ENCODE data around the gene ACSM2B. TPM values are rescaled to one million over a fixed set of nuclear protein-coding genes. Genes with fewer than 3 reads are reported as not detected.
"Not testable (repeated sequence)": the region's sequence is repeated elsewhere in the genome, so short reads cannot be mapped to it uniquely, and the experiment has no call there.

ACSM2B gene
- total RNA-seq, 1 donor from 2014 or later = not detected

DNA sequence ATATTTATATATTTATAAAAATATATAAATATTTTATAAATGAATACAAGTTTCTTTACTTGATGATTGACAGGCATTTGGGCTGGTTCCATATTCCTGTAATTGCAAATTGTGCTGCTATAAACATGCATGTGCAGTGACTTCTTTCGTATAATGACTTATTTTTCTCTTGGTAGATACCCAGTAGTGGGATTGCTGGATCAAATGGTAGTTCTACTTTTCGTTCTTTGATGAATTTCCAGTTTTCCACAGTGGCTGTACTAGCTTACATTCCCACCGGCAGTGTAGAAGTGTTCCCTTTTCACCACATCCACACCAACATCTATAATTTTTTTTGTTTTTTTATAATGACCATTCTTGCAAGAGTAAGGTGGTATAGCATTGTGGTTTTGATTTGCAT, 7.8 kb downstream of the ACSM2B start:
- Mint-ChIP-seq H3K4me3 (ENCODE audit: unreplicated experiment) (no peak overlapping the region), H3K4me1 (ENCODE audit: low read depth, unreplicated experiment) (no peaks in the 10 kb centered on the region), H3K36me3 (ENCODE audit: low read depth, unreplicated experiment) (no peaks in the 10 kb centered on the region), H3K27ac (ENCODE audit: unreplicated experiment) (no peak overlapping the region), H3K27me3 (ENCODE audit: low read depth, unreplicated experiment) (no peaks in the 10 kb centered on the region), H3K9me3 (ENCODE audit: unreplicated experiment) (peaks cover 1% of the 10 kb centered on the region)
- no peaks in the 10 kb centered on the region for H3K9me3 ChIP-seq (ENCODE audit: insufficient read depth, low read depth, low read length)
- H3K4me2 ChIP-seq (ENCODE audit: low read length) = no peak overlapping the region
- no peaks in the 10 kb centered on the region for H3K4me1 ChIP-seq (ENCODE audit: insufficient read depth, low read length)
- no peak overlapping the region for H3K4me3 ChIP-seq (ENCODE audit: insufficient read depth, low read depth, low read length)
- H4K20me1 ChIP-seq (ENCODE audit: insufficient read depth, low read length) = no peaks in the 10 kb centered on the region
- TF ChIP-seq, protein P1, sequence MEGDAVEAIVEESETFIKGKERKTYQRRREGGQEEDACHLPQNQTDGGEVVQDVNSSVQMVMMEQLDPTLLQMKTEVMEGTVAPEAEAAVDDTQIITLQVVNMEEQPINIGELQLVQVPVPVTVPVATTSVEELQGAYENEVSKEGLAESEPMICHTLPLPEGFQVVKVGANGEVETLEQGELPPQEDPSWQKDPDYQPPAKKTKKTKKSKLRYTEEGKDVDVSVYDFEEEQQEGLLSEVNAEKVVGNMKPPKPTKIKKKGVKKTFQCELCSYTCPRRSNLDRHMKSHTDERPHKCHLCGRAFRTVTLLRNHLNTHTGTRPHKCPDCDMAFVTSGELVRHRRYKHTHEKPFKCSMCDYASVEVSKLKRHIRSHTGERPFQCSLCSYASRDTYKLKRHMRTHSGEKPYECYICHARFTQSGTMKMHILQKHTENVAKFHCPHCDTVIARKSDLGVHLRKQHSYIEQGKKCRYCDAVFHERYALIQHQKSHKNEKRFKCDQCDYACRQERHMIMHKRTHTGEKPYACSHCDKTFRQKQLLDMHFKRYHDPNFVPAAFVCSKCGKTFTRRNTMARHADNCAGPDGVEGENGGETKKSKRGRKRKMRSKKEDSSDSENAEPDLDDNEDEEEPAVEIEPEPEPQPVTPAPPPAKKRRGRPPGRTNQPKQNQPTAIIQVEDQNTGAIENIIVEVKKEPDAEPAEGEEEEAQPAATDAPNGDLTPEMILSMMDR (IDR thresholded peaks at IDR 0.05; ENCODE audit: insufficient read depth, low read depth, low read length) = no peak
- TF ChIP-seq EZH2 (IDR thresholded peaks at IDR 0.05; ENCODE audit: insufficient read depth, low read length) = no peak
- no peaks in the 10 kb centered on the region for H3K79me2 ChIP-seq (ENCODE audit: insufficient read depth, low read length)
- H3K36me3 ChIP-seq (ENCODE audit: insufficient read depth, low read length) = no peaks in the 10 kb centered on the region
- no peak for DNase-seq (ENCODE audit: low read depth)
- H3K9ac ChIP-seq (ENCODE audit: low read length) = no peak overlapping the region
- no peak for FAIRE-seq
- no peak overlapping the region for H3K27ac ChIP-seq (ENCODE audit: low read depth, low read length)
- H3K27me3 ChIP-seq (ENCODE audit: insufficient read depth, low read length) = no peaks in the 10 kb centered on the region
- no peak overlapping the region for H2AFZ ChIP-seq (ENCODE audit: low read depth, low read length)

DNA sequence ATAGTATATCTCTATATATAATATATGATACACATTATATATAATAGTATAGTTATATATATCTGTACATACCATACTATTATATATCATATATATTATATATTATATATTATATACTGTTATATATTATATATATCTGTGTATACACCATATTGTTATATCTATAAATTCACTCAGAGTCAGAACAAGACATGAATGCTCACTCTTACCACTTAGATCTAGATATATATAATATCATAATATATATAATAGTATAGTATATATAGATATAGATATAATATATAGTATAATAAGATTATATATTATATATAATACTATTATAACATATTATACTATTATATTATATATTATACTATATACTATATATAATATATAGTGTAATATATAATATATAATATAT, 9.3 kb downstream of the ACSM2B start:
- Histone ChIP-seq H4K20me1 (ENCODE audit: insufficient read depth, low read length) (no peaks in the 10 kb centered on the region), H3K36me3 (ENCODE audit: insufficient read depth, low read length) (no peaks in the 10 kb centered on the region), H3K9me3 (ENCODE audit: insufficient read depth, low read depth, low read length) (no peaks in the 10 kb centered on the region), H3K9ac (ENCODE audit: low read length) (no peak overlapping the region), H3K4me3 (ENCODE audit: insufficient read depth, low read depth, low read length) (no peak overlapping the region), H3K4me2 (ENCODE audit: low read length) (no peak overlapping the region), H3K27me3 (ENCODE audit: insufficient read depth, low read length) (no peaks in the 10 kb centered on the region), H3K27ac (ENCODE audit: low read depth, low read length) (no peak overlapping the region), H3K79me2 (ENCODE audit: insufficient read depth, low read length) (no peaks in the 10 kb centered on the region), H3K4me1 (ENCODE audit: insufficient read depth, low read length) (no peaks in the 10 kb centered on the region), H2AFZ (ENCODE audit: low read depth, low read length) (no peak overlapping the region)
- Mint-ChIP-seq H3K27me3 (ENCODE audit: low read depth, unreplicated experiment) (no peaks in the 10 kb centered on the region), H3K4me1 (ENCODE audit: low read depth, unreplicated experiment) (no peaks in the 10 kb centered on the region), H3K36me3 (ENCODE audit: low read depth, unreplicated experiment) (no peaks in the 10 kb centered on the region), H3K27ac (ENCODE audit: unreplicated experiment) (no peak overlapping the region), H3K9me3 (ENCODE audit: unreplicated experiment) (peaks cover 5% of the 10 kb centered on the region), H3K4me3 (ENCODE audit: unreplicated experiment) (no peak overlapping the region)
- DNase-seq (ENCODE audit: low read depth) (no peak), FAIRE-seq (no peak)
- TF ChIP-seq EZH2 (IDR thresholded peaks at IDR 0.05; ENCODE audit: insufficient read depth, low read length) = no peak
- TF ChIP-seq, protein P1 (IDR thresholded peaks at IDR 0.05; ENCODE audit: insufficient read depth, low read depth, low read length) = no peak

DNA sequence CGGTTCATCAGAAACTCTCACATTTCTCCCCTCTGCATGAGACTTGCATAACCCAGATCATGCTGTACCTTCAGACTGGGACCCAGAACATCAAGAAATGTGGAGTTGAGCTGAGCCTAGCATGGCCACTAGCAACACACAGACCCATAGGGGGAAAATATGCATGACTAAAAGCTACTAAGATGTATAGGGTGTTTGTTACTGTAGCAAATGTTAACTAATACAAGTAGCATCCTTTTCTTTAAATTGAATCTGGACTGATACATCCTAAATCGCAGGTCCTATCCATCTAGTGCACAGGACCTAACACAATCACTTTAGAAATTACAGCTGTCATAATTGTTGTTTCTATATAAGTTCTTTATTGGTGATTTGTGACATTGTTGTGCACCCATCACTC, 10.8 kb downstream of the ACSM2B start:
- H3K27ac ChIP-seq (ENCODE audit: low read depth, low read length); H3K9me3 ChIP-seq (ENCODE audit: insufficient read depth, low read depth, low read length); FAIRE-seq; H4K20me1 ChIP-seq (ENCODE audit: insufficient read depth, low read length); H3K4me1 Mint-ChIP-seq (ENCODE audit: low read depth, unreplicated experiment); H3K4me2 ChIP-seq (ENCODE audit: low read length); H3K9me3 Mint-ChIP-seq (ENCODE audit: unreplicated experiment); H3K36me3 Mint-ChIP-seq (ENCODE audit: low read depth, unreplicated experiment); H3K27ac Mint-ChIP-seq (ENCODE audit: unreplicated experiment); H3K27me3 ChIP-seq (ENCODE audit: insufficient read depth, low read length); H2AFZ ChIP-seq (ENCODE audit: low read depth, low read length); H3K79me2 ChIP-seq (ENCODE audit: insufficient read depth, low read length); H3K4me1 ChIP-seq (ENCODE audit: insufficient read depth, low read length); H3K4me3 ChIP-seq (ENCODE audit: insufficient read depth, low read depth, low read length); H3K4me3 Mint-ChIP-seq (ENCODE audit: unreplicated experiment); H3K36me3 ChIP-seq (ENCODE audit: insufficient read depth, low read length); H3K27me3 Mint-ChIP-seq (ENCODE audit: low read depth, unreplicated experiment); H3K9ac ChIP-seq (ENCODE audit: low read length); DNase-seq (ENCODE audit: low read depth): not testable (repeated sequence)

DNA sequence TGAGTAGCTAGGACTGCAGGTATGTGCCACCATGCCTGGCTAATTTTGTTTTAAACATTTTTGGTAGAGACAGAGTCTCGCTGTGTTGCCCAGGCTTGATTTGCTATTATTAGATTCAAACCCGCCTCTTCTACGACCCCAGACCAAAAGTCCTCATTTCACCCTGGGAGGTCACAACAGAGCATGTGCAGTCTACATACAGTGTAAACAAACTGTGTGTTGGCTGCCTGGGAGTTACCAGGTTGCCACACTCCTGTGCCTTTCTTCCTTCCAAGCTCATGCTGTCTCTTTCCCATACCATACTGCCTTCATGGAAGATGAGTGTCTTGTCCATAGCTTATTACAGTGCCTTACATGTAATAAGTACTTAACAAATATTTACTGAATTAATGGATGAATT, 11.9 kb downstream of the ACSM2B start:
- not testable (repeated sequence) for H4K20me1 ChIP-seq (ENCODE audit: insufficient read depth, low read length); H3K4me3 Mint-ChIP-seq (ENCODE audit: unreplicated experiment); H3K27ac Mint-ChIP-seq (ENCODE audit: unreplicated experiment); H3K79me2 ChIP-seq (ENCODE audit: insufficient read depth, low read length); H3K27me3 Mint-ChIP-seq (ENCODE audit: low read depth, unreplicated experiment); H3K4me1 Mint-ChIP-seq (ENCODE audit: low read depth, unreplicated experiment); H3K36me3 Mint-ChIP-seq (ENCODE audit: low read depth, unreplicated experiment); H3K27me3 ChIP-seq (ENCODE audit: insufficient read depth, low read length); H3K9ac ChIP-seq (ENCODE audit: low read length); H3K9me3 Mint-ChIP-seq (ENCODE audit: unreplicated experiment); H3K4me2 ChIP-seq (ENCODE audit: low read length); H2AFZ ChIP-seq (ENCODE audit: low read depth, low read length); H3K4me1 ChIP-seq (ENCODE audit: insufficient read depth, low read length); H3K4me3 ChIP-seq (ENCODE audit: insufficient read depth, low read depth, low read length); DNase-seq (ENCODE audit: low read depth); H3K27ac ChIP-seq (ENCODE audit: low read depth, low read length); FAIRE-seq; H3K9me3 ChIP-seq (ENCODE audit: insufficient read depth, low read depth, low read length); H3K36me3 ChIP-seq (ENCODE audit: insufficient read depth, low read length)

DNA sequence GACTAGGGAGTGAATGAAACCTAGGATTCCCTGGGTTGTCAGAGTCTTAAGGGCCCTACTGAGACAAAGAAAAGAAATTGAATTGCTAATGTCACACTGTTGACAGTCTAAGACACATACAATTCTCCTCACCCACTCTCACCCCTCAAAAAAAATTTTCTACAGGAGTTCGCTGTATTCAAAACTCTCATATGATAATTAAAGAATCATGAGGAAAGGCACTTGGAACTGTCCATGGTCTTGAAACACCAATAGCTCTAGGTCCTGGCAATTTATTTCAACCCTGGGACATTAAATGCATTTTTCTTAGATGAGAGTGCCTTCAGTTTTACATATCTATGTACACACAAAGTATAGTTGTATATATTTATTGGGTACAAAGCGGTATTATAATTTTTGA, 20.5 kb downstream of the ACSM2B start:
- H3K36me3 Mint-ChIP-seq (ENCODE audit: low read depth, unreplicated experiment); H4K20me1 ChIP-seq (ENCODE audit: insufficient read depth, low read length); H3K27ac Mint-ChIP-seq (ENCODE audit: unreplicated experiment); H3K4me1 Mint-ChIP-seq (ENCODE audit: low read depth, unreplicated experiment); H3K4me1 ChIP-seq (ENCODE audit: insufficient read depth, low read length); H3K27ac ChIP-seq (ENCODE audit: low read depth, low read length); H3K79me2 ChIP-seq (ENCODE audit: insufficient read depth, low read length); H2AFZ ChIP-seq (ENCODE audit: low read depth, low read length); H3K9me3 Mint-ChIP-seq (ENCODE audit: unreplicated experiment); DNase-seq (ENCODE audit: low read depth); H3K36me3 ChIP-seq (ENCODE audit: insufficient read depth, low read length); H3K27me3 ChIP-seq (ENCODE audit: insufficient read depth, low read length); FAIRE-seq; H3K9me3 ChIP-seq (ENCODE audit: insufficient read depth, low read depth, low read length); H3K4me3 Mint-ChIP-seq (ENCODE audit: unreplicated experiment); H3K9ac ChIP-seq (ENCODE audit: low read length); H3K4me3 ChIP-seq (ENCODE audit: insufficient read depth, low read depth, low read length); H3K4me2 ChIP-seq (ENCODE audit: low read length): not testable (repeated sequence)
- peaks cover 11% of the 10 kb centered on the region for H3K27me3 Mint-ChIP-seq (ENCODE audit: low read depth, unreplicated experiment)
